OCI-LY3 (cell line): Measurements from ENCODE around the gene MEF2C.

Source experiments
- CTCF ChIP-seq: fragments of 200-600, 300-600 bp; sonication (generic); IDR thresholded peaks from 2 replicates; pipeline ENCODE4 v1.5.1; 2014; ENCODE audit warnings: antibody characterized with exemption, low read length, low read depth
- EZH2phosphoT487 ChIP-seq: fragments of 200-600 bp; shearing (Covaris generic); IDR thresholded peaks from 2 replicates; pipeline ENCODE4 v1.6.1; 2018; ENCODE audit warnings: antibody characterized with exemption, mixed run types, low read depth

- TF ChIP-seq CTCF (no peak), EZH2phosphoT487 (no peak)
These were observed 207.7 kb downstream of the MEF2C start for GRCh38 chr5:88675168-88675707.
